Measurements from ENCODE around the gene SSX4. TPM values are rescaled to one million over a fixed set of nuclear protein-coding genes. Genes with fewer than 3 reads are reported as not detected.
"Not testable (repeated sequence)": the region's sequence is repeated elsewhere in the genome, so short reads cannot be mapped to it uniquely, and the experiment has no call there.

SSX4 gene
- polyA plus RNA-seq, 2 of the 4 experiments (the other 2 are of a cell fraction), result not detected

DNA sequence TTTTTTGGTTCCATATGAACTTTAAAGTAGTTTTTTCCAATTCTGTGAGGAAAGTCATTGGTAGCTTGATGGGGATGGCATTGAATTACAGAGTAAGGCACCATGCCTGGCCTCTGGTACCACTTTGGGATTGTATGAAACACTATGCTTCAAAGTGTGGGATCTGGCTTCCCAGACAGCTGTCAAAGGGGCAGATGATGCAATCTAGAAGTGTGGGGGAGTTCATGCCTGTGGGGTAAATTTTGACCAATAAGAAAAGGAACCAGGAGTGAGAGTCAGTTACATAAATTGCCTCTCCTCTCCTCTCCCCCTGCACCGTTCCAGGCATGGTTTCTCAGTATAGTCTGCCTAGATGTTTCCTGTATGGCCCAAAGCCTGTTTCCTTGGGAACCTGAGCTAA is 14.5 kb downstream of the SSX4 start:
- ATAC-seq; H3K9me3 ChIP-seq; H3K4me1 ChIP-seq; DNase-seq (ENCODE audit: low read depth in 1 of 2, low spot score in 1 of 2); H3K4me2 ChIP-seq; POLR2A ChIA-PET; FAIRE-seq; H3K4me3 ChIP-seq; CTCF ChIA-PET; H3K27ac ChIP-seq: not testable (repeated sequence)
- WGBS (ENCODE audit: missing lambda C conversion rate), result 13% methylated on average over 1 of the region's 1 CpG

DNA sequence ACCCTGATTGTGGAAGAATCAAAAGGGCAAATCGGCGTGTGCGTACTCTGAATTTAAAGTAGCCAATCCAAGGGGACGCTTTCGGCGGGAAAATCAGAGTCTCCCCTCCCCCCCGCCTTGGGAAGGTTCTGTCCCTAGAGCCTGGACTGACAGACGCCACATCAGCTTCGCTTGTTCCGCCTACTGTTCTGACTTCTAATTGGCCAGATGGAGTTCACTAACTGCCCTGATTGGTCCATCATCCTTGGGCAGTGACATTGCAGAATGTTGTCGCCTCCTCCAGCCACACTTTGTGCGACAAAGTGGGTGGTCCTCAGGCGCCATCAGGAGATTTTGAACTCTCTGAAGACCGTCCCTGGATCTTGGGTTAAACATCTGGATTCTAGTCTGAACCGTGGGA is 28.5 kb downstream of the SSX4 start, which contains the start of gene SSX4B:
TSS of gene SSX4B (minus strand) at position 101 of the 400 bp plus-strand sequence. CDS start 588 bp downstream, outside the sequence.
- H3K4me1 ChIP-seq; FAIRE-seq; H3K9me3 ChIP-seq; ATAC-seq; H3K4me3 ChIP-seq; H3K27ac ChIP-seq; DNase-seq (ENCODE audit: low read depth in 1 of 2, low spot score in 1 of 2); CTCF ChIA-PET; H3K4me2 ChIP-seq; POLR2A ChIA-PET: not testable (repeated sequence)
- WGBS (ENCODE audit: missing lambda C conversion rate), result no CpG with 5 or more reads among the region's 15 CpGs

DNA sequence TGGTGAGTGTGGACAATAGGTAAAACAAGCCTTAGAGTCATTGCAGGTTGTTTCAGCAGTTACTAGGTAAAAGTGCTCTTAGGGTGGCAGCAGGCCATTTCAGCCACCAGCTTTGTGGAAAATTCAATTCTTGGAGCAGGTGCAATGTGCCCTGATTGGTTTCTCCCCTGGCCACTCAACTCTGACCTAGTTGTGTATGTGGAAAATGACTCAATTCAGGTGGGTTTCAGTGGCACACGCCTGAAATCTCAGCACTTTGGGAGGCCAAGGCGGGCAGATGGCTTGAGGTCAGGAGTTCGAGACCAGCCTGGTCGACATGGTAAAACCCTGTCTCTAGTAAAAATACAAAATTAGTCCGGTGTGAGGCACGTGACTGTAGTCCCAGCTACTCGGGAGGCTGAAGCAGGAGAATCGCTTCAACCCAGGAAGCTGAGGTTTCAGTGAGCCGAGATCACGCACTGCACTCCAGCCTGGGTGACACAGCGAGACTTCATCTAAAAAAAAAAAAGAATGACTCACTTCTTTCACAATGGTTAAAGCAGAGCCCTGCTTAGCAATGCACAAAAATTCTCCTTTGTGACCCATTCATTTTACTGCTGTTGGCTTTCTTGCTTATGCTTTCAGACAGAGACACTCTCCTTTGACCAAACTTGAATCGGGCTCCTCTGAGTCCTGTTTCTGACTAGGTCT is 43.8 kb downstream of the SSX4 start:
- H3K9me3 ChIP-seq; H3K4me3 ChIP-seq; H3K4me1 ChIP-seq; DNase-seq (ENCODE audit: low read depth in 1 of 2, low spot score in 1 of 2); H3K27ac ChIP-seq; H3K4me2 ChIP-seq; CTCF ChIA-PET; POLR2A ChIA-PET; FAIRE-seq: not testable (repeated sequence)
- peak in 1 of 2 experiments; percentile 53; a peak in 1 of 6 replicates for ATAC-seq
- no CpG with 5 or more reads among the region's 12 CpGs for WGBS (ENCODE audit: missing lambda C conversion rate)

DNA sequence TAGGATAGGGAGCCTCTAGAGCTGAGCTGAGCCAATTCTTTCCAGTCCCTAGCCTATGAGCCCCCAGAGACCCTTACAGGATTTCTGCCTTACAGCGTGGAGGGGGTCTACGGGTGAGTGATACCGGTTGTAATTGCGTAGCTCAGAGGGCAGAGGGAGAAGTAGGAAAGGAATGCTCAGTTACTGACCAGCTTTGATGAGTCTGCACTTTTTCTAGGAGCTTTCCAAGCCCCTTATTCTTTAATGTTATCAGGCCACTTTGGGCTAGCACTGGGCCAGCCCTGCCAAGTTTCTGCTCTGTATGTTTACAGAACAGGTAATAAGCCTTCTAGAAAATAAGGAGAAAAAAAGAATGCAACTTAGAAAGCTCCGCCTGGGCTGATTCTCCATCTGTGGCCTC is 46.3 kb downstream of the SSX4 start:
- FAIRE-seq; H3K4me2 ChIP-seq; H3K4me3 ChIP-seq; CTCF ChIA-PET; H3K4me1 ChIP-seq; DNase-seq (ENCODE audit: low read depth in 1 of 2, low spot score in 1 of 2); ATAC-seq; H3K9me3 ChIP-seq; POLR2A ChIA-PET; H3K27ac ChIP-seq: not testable (repeated sequence)
- WGBS (ENCODE audit: missing lambda C conversion rate), result 51% methylated on average over 5 of the region's 5 CpGs
- TF ChIP-seq MAFK (IDR thresholded peaks at IDR 0.05; ENCODE audit: partially characterized antibody), result peak; percentile 53

DNA sequence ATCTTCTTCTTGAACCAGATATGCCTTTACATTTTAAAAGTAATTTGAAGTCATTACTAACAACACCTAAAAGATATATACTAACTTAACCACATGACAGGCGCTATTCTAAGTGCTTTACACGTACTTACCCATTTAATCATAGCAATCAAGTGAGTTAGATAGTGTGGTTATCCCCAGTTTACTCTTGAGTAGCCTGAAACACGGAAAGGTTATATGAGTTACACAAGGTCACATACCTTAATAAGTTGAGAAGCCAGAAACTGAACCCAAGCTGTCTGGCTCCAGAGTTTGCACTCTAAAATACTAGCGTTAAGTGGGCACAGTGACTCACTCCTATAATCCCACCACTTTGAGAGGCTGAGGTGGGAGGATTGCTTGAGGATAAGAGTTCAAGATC is 46.8 kb downstream of the SSX4 start:
- FAIRE-seq; H3K4me3 ChIP-seq; POLR2A ChIA-PET; H3K4me2 ChIP-seq; H3K4me1 ChIP-seq; DNase-seq (ENCODE audit: low read depth in 1 of 2, low spot score in 1 of 2); ATAC-seq; H3K9me3 ChIP-seq; H3K27ac ChIP-seq; CTCF ChIA-PET: not testable (repeated sequence)
- 38% methylated on average over 4 of the region's 4 CpGs for WGBS (ENCODE audit: missing lambda C conversion rate)

DNA sequence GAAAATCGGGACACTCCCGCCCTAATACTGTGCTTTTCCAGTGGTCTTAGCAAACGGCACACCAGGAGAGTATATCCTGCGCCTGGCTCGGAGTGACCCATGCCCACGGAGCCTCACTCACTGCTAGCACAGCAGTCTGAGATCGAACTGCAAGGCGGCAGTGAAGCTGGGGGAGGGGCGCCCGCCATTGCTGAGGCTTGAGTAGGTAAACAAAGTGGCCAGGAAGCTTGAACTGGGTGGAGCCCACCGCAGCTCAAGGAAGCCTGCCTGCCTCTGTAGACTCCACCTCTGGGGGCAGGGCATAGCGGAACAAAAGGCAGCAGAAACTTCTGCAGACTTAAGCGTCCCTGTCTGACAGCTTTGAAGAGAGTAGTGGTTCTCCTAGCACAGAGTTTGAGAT is 50.4 kb downstream of the SSX4 start:
- ATAC-seq; DNase-seq (ENCODE audit: low read depth in 1 of 2, low spot score in 1 of 2); POLR2A ChIA-PET; FAIRE-seq; H3K9me3 ChIP-seq; CTCF ChIA-PET; H3K4me1 ChIP-seq: not testable (repeated sequence)
- Histone ChIP-seq H3K4me2 (peak overlapping the region; percentile 62), H3K4me3 (peak overlapping the region; percentile 40), H3K27ac (peak overlapping the region in 1 of 2 experiments; percentile 57; a peak in 2 of 6 replicates)
- WGBS (ENCODE audit: missing lambda C conversion rate), result 3% methylated on average over 6 of the region's 13 CpGs

Small RNA genes within 50 kb of the gene (small RNA-seq; reads per million reads assigned to genes)
- gene AL606490.4 (0 reads per million in 6 experiments), gene AL606490.7 (0 reads per million in 6 experiments), gene AL606490.9 (0 reads per million in 6 experiments)

Other genes starting within 250 kb of the SSX4 start
- gene SSX5, start 186.7 kb upstream of the SSX4 start, polyA plus RNA-seq (2011; rRNA removed), result not detected in 2 replicates
- not detected in 3 replicates for gene SSX5, start 186.7 kb upstream of the SSX4 start, polyA plus RNA-seq (2017; fragmentation: RNase III; extraction: RNeasy Plus Mini Kit Qiagen cat#74134 plus additional on column Dnase treatment)
- gene SSX1, start 128.1 kb upstream of the SSX4 start, polyA plus RNA-seq (2011; rRNA removed), result not detected in 2 replicates
- gene SSX1, start 128.1 kb upstream of the SSX4 start, polyA plus RNA-seq (2017; fragmentation: RNase III; extraction: RNeasy Plus Mini Kit Qiagen cat#74134 plus additional on column Dnase treatment), result not detected in 3 replicates
- not detected in 2 replicates for gene SSX3, start 26.8 kb upstream of the SSX4 start, polyA plus RNA-seq (2011; rRNA removed)
- not detected in 3 replicates for gene SSX3, start 26.8 kb upstream of the SSX4 start, polyA plus RNA-seq (2017; fragmentation: RNase III; extraction: RNeasy Plus Mini Kit Qiagen cat#74134 plus additional on column Dnase treatment)
- gene SSX4B, start 28.4 kb downstream of the SSX4 start, polyA plus RNA-seq (2011; rRNA removed), result not detected in 2 replicates
- gene SSX4B, start 28.4 kb downstream of the SSX4 start, polyA plus RNA-seq (2017; fragmentation: RNase III; extraction: RNeasy Plus Mini Kit Qiagen cat#74134 plus additional on column Dnase treatment), result not detected in 3 replicates
- gene SLC38A5, start 86.7 kb downstream of the SSX4 start, polyA plus RNA-seq (2011; rRNA removed), result 0.32 and 0.36 TPM in 2 replicates
- 0.36 to 0.44 TPM (median 0.41 TPM) in 3 replicates for gene SLC38A5, start 86.7 kb downstream of the SSX4 start, polyA plus RNA-seq (2017; fragmentation: RNase III; extraction: RNeasy Plus Mini Kit Qiagen cat#74134 plus additional on column Dnase treatment)
- gene FTSJ1, start 92.7 kb downstream of the SSX4 start, polyA plus RNA-seq (2011; rRNA removed), result 36.2 and 37.1 TPM in 2 replicates
- 71.2 to 75.3 TPM (median 71.3 TPM) in 3 replicates for gene FTSJ1, start 92.7 kb downstream of the SSX4 start, polyA plus RNA-seq (2017; fragmentation: RNase III; extraction: RNeasy Plus Mini Kit Qiagen cat#74134 plus additional on column Dnase treatment)
- 9.4 and 13.3 TPM in 2 replicates for gene PORCN, start 125.5 kb downstream of the SSX4 start, polyA plus RNA-seq (2011; rRNA removed)
- 15.1 to 18.6 TPM (median 16.8 TPM) in 3 replicates for gene PORCN, start 125.5 kb downstream of the SSX4 start, polyA plus RNA-seq (2017; fragmentation: RNase III; extraction: RNeasy Plus Mini Kit Qiagen cat#74134 plus additional on column Dnase treatment)
- 82.9 and 90.8 TPM in 2 replicates for gene EBP, start 138.3 kb downstream of the SSX4 start, polyA plus RNA-seq (2011; rRNA removed)
- gene EBP, start 138.3 kb downstream of the SSX4 start, polyA plus RNA-seq (2017; fragmentation: RNase III; extraction: RNeasy Plus Mini Kit Qiagen cat#74134 plus additional on column Dnase treatment), result 114 to 159 TPM (median 142 TPM) in 3 replicates
- 8.6 and 10.8 TPM in 2 replicates for gene TBC1D25, start 156.2 kb downstream of the SSX4 start, polyA plus RNA-seq (2011; rRNA removed)
- gene TBC1D25, start 156.2 kb downstream of the SSX4 start, polyA plus RNA-seq (2017; fragmentation: RNase III; extraction: RNeasy Plus Mini Kit Qiagen cat#74134 plus additional on column Dnase treatment), result 8.8 to 13.0 TPM (median 11.6 TPM) in 3 replicates
- 214 and 337 TPM in 2 replicates for gene RBM3, start 190.9 kb downstream of the SSX4 start, polyA plus RNA-seq (2011; rRNA removed)
- 345 to 446 TPM (median 353 TPM) in 3 replicates for gene RBM3, start 190.9 kb downstream of the SSX4 start, polyA plus RNA-seq (2017; fragmentation: RNase III; extraction: RNeasy Plus Mini Kit Qiagen cat#74134 plus additional on column Dnase treatment)
- gene WDR13, start 214.0 kb downstream of the SSX4 start, polyA plus RNA-seq (2011; rRNA removed), result 32.4 and 47.4 TPM in 2 replicates
- 47.1 to 57.3 TPM (median 51.9 TPM) in 3 replicates for gene WDR13, start 214.0 kb downstream of the SSX4 start, polyA plus RNA-seq (2017; fragmentation: RNase III; extraction: RNeasy Plus Mini Kit Qiagen cat#74134 plus additional on column Dnase treatment)

Data from A549 (cell line).